ENCODE data around the gene KIAA1217.

DNA sequence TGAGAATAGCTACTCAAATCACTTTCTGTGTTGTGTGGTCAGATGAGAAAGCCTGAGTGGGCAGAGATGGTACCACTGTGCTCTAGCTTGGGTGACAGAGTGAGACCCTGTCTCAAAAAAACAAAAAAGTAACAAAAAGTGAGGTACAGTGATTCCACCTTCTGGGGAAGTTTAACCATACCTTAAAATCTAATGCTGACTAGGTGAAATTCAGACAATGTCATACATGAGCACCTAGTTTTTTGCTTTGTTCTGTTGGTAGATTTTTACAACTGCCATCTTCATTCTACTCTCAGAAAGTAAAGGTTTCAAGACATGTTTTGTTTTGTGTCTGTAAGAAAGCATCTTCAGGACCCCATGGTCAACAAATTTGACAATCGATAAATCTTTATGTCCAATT, 370.5 kb downstream of the KIAA1217 start:
- TF ChIP-seq CTCF (IDR thresholded peaks at IDR 0.05) (no peak), POLR2A (IDR thresholded peaks at IDR 0.05) (no peak)
